Activated CD8-positive, alpha-beta T cell treated with anti-CD3 and anti-CD28 coated beads, Interleukin-2, amount 10 ng/mL, durations not matched to agents 7 days and 5 days (primary cell): ENCODE measurements around the gene ARMC9. TPM values are rescaled to one million over a fixed set of nuclear protein-coding genes. Genes with fewer than 3 reads are reported as not detected.

Experiments
- ATAC-seq: fragments of 150-1000 bp; cut with Tn5 transposase; one replicate; pipeline ENCODE4 v1.10.0; 2021; ENCODE audit warnings: moderate library complexity
- CTCF ChIA-PET: fragments of 350-600 bp; sonication (Branson Sonifier 250); formaldehyde crosslinking; loops from one replicate; lab custom pipeline; 2021; ENCODE audit warnings: antibody characterized with exemption; lab: Charles Lee
- POLR2A ChIA-PET: fragments of 350-600 bp; sonication (Branson Sonifier 250); formaldehyde crosslinking; loops from one replicate; lab custom pipeline; 2021; ENCODE audit warnings: antibody characterized with exemption; lab: Charles Lee
- DNase-seq: peaks from one replicate; pipeline ENCODE4 v3.0.0-alpha.2; 2020
- H3K27ac Mint-ChIP-seq: one replicate; pipeline ENCODE4 v1.8.0; 2021; ENCODE audit warnings: mild to moderate bottlenecking, mixed read lengths
- H3K27me3 Mint-ChIP-seq: one replicate; pipeline ENCODE4 v1.8.0; 2021; ENCODE audit warnings: low read depth, mixed read lengths
- H3K36me3 Mint-ChIP-seq: one replicate; pipeline ENCODE4 v1.8.0; 2021; ENCODE audit warnings: low read depth, mixed read lengths
- H3K4me1 Mint-ChIP-seq: one replicate; pipeline ENCODE4 v1.8.0; 2021; ENCODE audit warnings: low read depth, mixed read lengths
- H3K4me3 Mint-ChIP-seq: one replicate; pipeline ENCODE4 v1.8.0; 2021; ENCODE audit warnings: mild to moderate bottlenecking, mixed read lengths
- H3K9me3 Mint-ChIP-seq: one replicate; pipeline ENCODE4 v1.8.0; 2022; ENCODE audit warnings: mixed read lengths; ENCODE audit not compliant: insufficient read depth
- total RNA-seq, 2 experiments: library from RNA; stranded (reverse); gene quantifications; one replicate each; pipeline ENCODE4 v1.2.3, GENCODE V29; 2021

The ARMC9 gene
- total RNA-seq, 2 experiments from 2014 or later, result 0.65 to 0.92 TPM

GRCh38 chr2:231356466-231356844, 158.0 kb downstream of the ARMC9 start:
- Mint-ChIP-seq H3K4me1 (peaks cover 4% of the 10 kb centered on the region), H3K36me3 (no peaks in the 10 kb centered on the region), H3K4me3 (no peak overlapping the region), H3K9me3 (no peaks in the 10 kb centered on the region), H3K27ac (no peak overlapping the region), H3K27me3 (no peaks in the 10 kb centered on the region)
- CTCF ChIA-PET, result no interaction called here
- DNase-seq, result no peak
- ATAC-seq, result no peak
- POLR2A ChIA-PET, result no interaction called here

GRCh38 chr2:231357048-231357447, 158.6 kb downstream of the ARMC9 start:
- no peaks in the 10 kb centered on the region for H3K36me3 Mint-ChIP-seq
- POLR2A ChIA-PET, result no interaction called here
- no peak overlapping the region for H3K27ac Mint-ChIP-seq

GRCh38 chr2:231357931-231358330, 159.5 kb downstream of the ARMC9 start:
- no peak overlapping the region for H3K4me3 Mint-ChIP-seq
- H3K36me3 Mint-ChIP-seq, result no peaks in the 10 kb centered on the region
- peaks cover 18% of the 10 kb centered on the region for H3K4me1 Mint-ChIP-seq
- H3K9me3 Mint-ChIP-seq, result no peaks in the 10 kb centered on the region
- H3K27ac Mint-ChIP-seq, result no peak overlapping the region
- no peaks in the 10 kb centered on the region for H3K27me3 Mint-ChIP-seq
- ATAC-seq (no peak), DNase-seq (no peak)
- ChIA-PET CTCF (no interaction called here), POLR2A (no interaction called here)

More at GRCh38 chr2:231357048-231357447, 158.6 kb downstream of the ARMC9 start:
- DNase-seq, result no peak
- Mint-ChIP-seq H3K4me3 (no peak overlapping the region), H3K4me1 (peaks cover 10% of the 10 kb centered on the region), H3K27me3 (no peaks in the 10 kb centered on the region), H3K9me3 (no peaks in the 10 kb centered on the region)
- CTCF ChIA-PET, result no interaction called here
- ATAC-seq, result no peak

GRCh38 chr2:231359441-231359840, 161.0 kb downstream of the ARMC9 start:
- POLR2A ChIA-PET, result no interaction called here
- Mint-ChIP-seq H3K9me3 (no peaks in the 10 kb centered on the region), H3K27ac (no peak overlapping the region), H3K27me3 (no peaks in the 10 kb centered on the region), H3K4me1 (peaks cover 23% of the 10 kb centered on the region), H3K4me3 (no peak overlapping the region), H3K36me3 (no peaks in the 10 kb centered on the region)
- DNase-seq (no peak), ATAC-seq (no peak)
- CTCF ChIA-PET, result no interaction called here

GRCh38 chr2:231359948-231360347, 161.5 kb downstream of the ARMC9 start:
- ATAC-seq (no peak), DNase-seq (no peak)
- H3K27ac Mint-ChIP-seq, result no peak overlapping the region
- no peaks in the 10 kb centered on the region for H3K9me3 Mint-ChIP-seq
- H3K27me3 Mint-ChIP-seq, result no peaks in the 10 kb centered on the region
- peaks cover 23% of the 10 kb centered on the region for H3K4me1 Mint-ChIP-seq
- H3K4me3 Mint-ChIP-seq, result no peak overlapping the region
- CTCF ChIA-PET, result no interaction called here
- H3K36me3 Mint-ChIP-seq, result no peaks in the 10 kb centered on the region
- POLR2A ChIA-PET, result no interaction called here

GRCh38 chr2:231360401-231360800, 162.0 kb downstream of the ARMC9 start:
- no peak overlapping the region for H3K27ac Mint-ChIP-seq
- no peak overlapping the region for H3K4me3 Mint-ChIP-seq
- ChIA-PET POLR2A (no interaction called here), CTCF (no interaction called here)
- H3K27me3 Mint-ChIP-seq, result no peaks in the 10 kb centered on the region
- no peaks in the 10 kb centered on the region for H3K36me3 Mint-ChIP-seq
- DNase-seq (no peak), ATAC-seq (no peak)
- no peaks in the 10 kb centered on the region for H3K9me3 Mint-ChIP-seq
- H3K4me1 Mint-ChIP-seq, result peaks cover 23% of the 10 kb centered on the region

GRCh38 chr2:231360881-231361371, 162.5 kb downstream of the ARMC9 start:
- no peaks in the 10 kb centered on the region for H3K27me3 Mint-ChIP-seq
- DNase-seq (no peak), ATAC-seq (no peak)
- POLR2A ChIA-PET, result no interaction called here
- CTCF ChIA-PET, result interaction anchor here (1.0 to 1.5 kb wide), 2 partner anchors 33 to 91 kb away, joined by 4 to 6 read pairs; no protein-coding TSS in a partner anchor
- peaks cover 23% of the 10 kb centered on the region for H3K4me1 Mint-ChIP-seq
- no peaks in the 10 kb centered on the region for H3K36me3 Mint-ChIP-seq
- no peak overlapping the region for H3K27ac Mint-ChIP-seq
- H3K4me3 Mint-ChIP-seq, result no peak overlapping the region
- H3K9me3 Mint-ChIP-seq, result no peaks in the 10 kb centered on the region

- Mint-ChIP-seq H3K4me3 (no peak overlapping the region), H3K27ac (peak overlapping the region; percentile 75)
These were observed 163.5 kb downstream of the ARMC9 start for GRCh38 chr2:231361701-231362554.

GRCh38 chr2:231362555-231363184, 164.2 kb downstream of the ARMC9 start:
- no peaks in the 10 kb centered on the region for H3K27me3 Mint-ChIP-seq
- H3K27ac Mint-ChIP-seq, result peak overlapping the region; percentile 75
- DNase-seq (no peak), ATAC-seq (peak; percentile 47)
- H3K4me3 Mint-ChIP-seq, result no peak overlapping the region
- peaks cover 23% of the 10 kb centered on the region for H3K4me1 Mint-ChIP-seq
- ChIA-PET CTCF (interaction anchor here (0.9 to 1.5 kb wide), 8 partner anchors 14 to 259 kb away, joined by 3 to 6 read pairs (median 4); no protein-coding TSS in a partner anchor), POLR2A (no interaction called here)
- no peaks in the 10 kb centered on the region for H3K9me3 Mint-ChIP-seq
- H3K36me3 Mint-ChIP-seq, result no peaks in the 10 kb centered on the region

More at GRCh38 chr2:231361701-231362554, 163.5 kb downstream of the ARMC9 start:
- peaks cover 23% of the 10 kb centered on the region for H3K4me1 Mint-ChIP-seq
- ChIA-PET CTCF (interaction anchor here (0.9 to 1.5 kb wide), 8 partner anchors 13 to 258 kb away, joined by 3 to 6 read pairs (median 4); no protein-coding TSS in a partner anchor), POLR2A (interaction anchor here (0.9 kb wide), 1 partner anchor 102 kb away, joined by 3 read pairs; no protein-coding TSS in a partner anchor)
- no peaks in the 10 kb centered on the region for H3K9me3 Mint-ChIP-seq
- peak; percentile 52 for DNase-seq
- ATAC-seq, result peak; percentile 85
- no peaks in the 10 kb centered on the region for H3K36me3 Mint-ChIP-seq
- no peaks in the 10 kb centered on the region for H3K27me3 Mint-ChIP-seq

GRCh38 chr2:231364061-231364460, 165.6 kb downstream of the ARMC9 start:
- Mint-ChIP-seq H3K4me3 (no peak overlapping the region), H3K9me3 (no peaks in the 10 kb centered on the region), H3K27ac (no peak overlapping the region), H3K36me3 (no peaks in the 10 kb centered on the region), H3K4me1 (peaks cover 23% of the 10 kb centered on the region), H3K27me3 (no peaks in the 10 kb centered on the region)
- DNase-seq (no peak), ATAC-seq (no peak)
- ChIA-PET POLR2A (no interaction called here), CTCF (interaction anchor here (1.1 kb wide), 1 partner anchor 45 kb away, joined by 3 read pairs; no protein-coding TSS in a partner anchor)

- H3K4me1 Mint-ChIP-seq, result peaks cover 23% of the 10 kb centered on the region
- H3K36me3 Mint-ChIP-seq, result no peaks in the 10 kb centered on the region
- no peak for ATAC-seq
- ChIA-PET CTCF (no interaction called here), POLR2A (no interaction called here)
- DNase-seq, result no peak
- no peaks in the 10 kb centered on the region for H3K9me3 Mint-ChIP-seq
- no peak overlapping the region for H3K4me3 Mint-ChIP-seq
- no peak overlapping the region for H3K27ac Mint-ChIP-seq
- H3K27me3 Mint-ChIP-seq, result no peaks in the 10 kb centered on the region
These were observed 166.8 kb downstream of the ARMC9 start for GRCh38 chr2:231364961-231365810.
